Mucosa of descending colon (tissue), 3 donors: ENCODE measurements around the gene TRAF3. TPM values are rescaled to one million over a fixed set of nuclear protein-coding genes. Genes with fewer than 3 reads are reported as not detected.

Experiments used
- ATAC-seq: fragments of 200-7000 bp; cut with Tn5 transposase; one replicate; pipeline ENCODE4 v1.9.1; 2020; ENCODE audit warnings: mild to moderate bottlenecking, moderate library complexity
- DNase-seq, 3 donors: peaks; one replicate each; pipeline ENCODE4 v3.0.0-alpha.2; 2020
- H3K36me3 ChIP-seq: fragments of 200-600 bp; one replicate; pipeline ENCODE4 v1.8.0; 2021; ENCODE audit warnings: low read depth, mild to moderate bottlenecking
- H3K4me1 ChIP-seq: fragments of 200-600 bp; one replicate; pipeline ENCODE4 v1.8.0; 2021; ENCODE audit warnings: low read depth, mild to moderate bottlenecking
- H3K4me3 ChIP-seq: fragments of 200-600 bp; one replicate; pipeline ENCODE4 v1.8.0; 2021; ENCODE audit warnings: mild to moderate bottlenecking
- H3K9me3 ChIP-seq: fragments of 200-600 bp; one replicate; pipeline ENCODE4 v1.8.0; 2021; ENCODE audit warnings: mild to moderate bottlenecking
- CTCF ChIP-seq: fragments of 200-600 bp; IDR thresholded peaks from one replicate; pipeline ENCODE4 v1.8.0; 2022; ENCODE audit warnings: antibody characterized with exemption, mild to moderate bottlenecking
- intact Hi-C, 2 donors: fragments of 100-400 bp; cut with DNase I in 1 of 2; cut with micrococcal nuclease in 1 of 2; formaldehyde crosslinking; loops; one replicate each; pipeline versions ENCODE4 v1.11.0 to v1.11.1; 2022; cut with DNase I, micrococcal nuclease
- total RNA-seq, 3 donors: library from RNA; stranded (reverse); fragmentation: NEBNext Ultra II Directional in 2 of 3; extraction: Animal tissue kit (Norgen Biotek cat#: 25700) in 2 of 3; gene quantifications; one replicate each; pipeline versions ENCODE4 v1.2.1 to v1.2.4, GENCODE V29; 2021 to 2023
- donor health status: DM: no; HTN: no; CAD: no; lungs with moderate emphysema.
- donor health status: DM: no; HTN: no; CAD: no.
- donor health status: DM: no; HTN: yes; CAD: no.

The TRAF3 gene
- total RNA-seq, 3 donors from 2014 or later = 20.9 to 36.0 (median 21.3) TPM

GRCh38 chr14:102826751-102827675 is 49.8 kb downstream of the TRAF3 start:
- intact Hi-C loops = no loop called here
- ATAC-seq = peak; percentile 24
- DNase-seq = no peak
- H3K4me1 ChIP-seq = peaks cover 4% of the 10 kb centered on the region
- no peaks in the 10 kb centered on the region for H3K36me3 ChIP-seq
- H3K9me3 ChIP-seq = no peaks in the 10 kb centered on the region
- no peak overlapping the region for H3K4me3 ChIP-seq
- TF ChIP-seq CTCF = no peak

- ATAC-seq = peak; percentile 45
- Histone ChIP-seq H3K4me3 (no peak overlapping the region), H3K4me1 (peaks cover 4% of the 10 kb centered on the region), H3K9me3 (no peaks in the 10 kb centered on the region), H3K36me3 (no peaks in the 10 kb centered on the region)
- intact Hi-C loops = no loop called here
- no peak for DNase-seq
- no peak for TF ChIP-seq CTCF
Observed at GRCh38 chr14:102827716-102828115, 50.5 kb downstream of the TRAF3 start.

GRCh38 chr14:102828151-102828550 is 50.9 kb downstream of the TRAF3 start:
- intact Hi-C loops = no loop called here
- no peak for TF ChIP-seq CTCF

GRCh38 chr14:102829016-102829548 is 51.8 kb downstream of the TRAF3 start:
- Histone ChIP-seq H3K4me1 (peaks cover 4% of the 10 kb centered on the region), H3K4me3 (no peak overlapping the region), H3K9me3 (no peaks in the 10 kb centered on the region), H3K36me3 (no peaks in the 10 kb centered on the region)
- ATAC-seq (no peak), DNase-seq (no peak)
- intact Hi-C loops = no loop called here
- TF ChIP-seq CTCF = no peak

More at GRCh38 chr14:102828151-102828550, 50.9 kb downstream of the TRAF3 start:
- H3K4me1 ChIP-seq = peaks cover 4% of the 10 kb centered on the region
- ATAC-seq = peak; percentile 17
- no peaks in the 10 kb centered on the region for H3K9me3 ChIP-seq
- H3K36me3 ChIP-seq = no peaks in the 10 kb centered on the region
- DNase-seq = no peak
- no peak overlapping the region for H3K4me3 ChIP-seq

- Histone ChIP-seq H3K4me3 (no peak overlapping the region), H3K4me1 (peaks cover 4% of the 10 kb centered on the region), H3K9me3 (no peaks in the 10 kb centered on the region), H3K36me3 (no peaks in the 10 kb centered on the region)
- TF ChIP-seq CTCF = no peak
- intact Hi-C loops = no loop called here
- DNase-seq = no peak
- no peak for ATAC-seq
Observed at GRCh38 chr14:102830474-102831045, 53.3 kb downstream of the TRAF3 start.
